Chondrocyte (in vitro differentiated cells): ENCODE results near the gene PAX2. TPM values are rescaled to one million over a fixed set of nuclear protein-coding genes. Genes with fewer than 3 reads are reported as not detected.

Source experiments
- DNase-seq: peaks from one replicate; pipeline ENCODE4 v3.0.0; 2021; ENCODE audit warnings: mixed read lengths, low spot score
- H3K27ac Mint-ChIP-seq: one replicate; pipeline ENCODE4 v1.8.0; 2021; ENCODE audit warnings: mild to moderate bottlenecking, moderate library complexity, mixed read lengths; ENCODE audit not compliant: unreplicated experiment
- H3K27me3 Mint-ChIP-seq: 2 replicates; pipeline ENCODE4 v1.8.0; 2021; ENCODE audit warnings: low read depth, mixed read lengths
- H3K36me3 Mint-ChIP-seq: 2 replicates; pipeline ENCODE4 v1.8.0; 2021; ENCODE audit warnings: low read depth, mixed read lengths
- H3K4me1 Mint-ChIP-seq: 2 replicates; pipeline ENCODE4 v1.8.0; 2021; ENCODE audit warnings: low read depth, mild to moderate bottlenecking, mixed read lengths
- H3K4me3 Mint-ChIP-seq: one replicate; pipeline ENCODE4 v1.8.0; 2021; ENCODE audit warnings: mild to moderate bottlenecking, moderate library complexity, mixed read lengths; ENCODE audit not compliant: unreplicated experiment
- H3K9me3 Mint-ChIP-seq: 2 replicates; pipeline ENCODE4 v1.8.0; 2021; ENCODE audit warnings: low read depth, mixed read lengths
- CTCF ChIP-seq: fragments of 200-600 bp; sonication (generic); IDR thresholded peaks from 2 replicates; pipeline ENCODE4 v1.5.0; 2021; ENCODE audit warnings: antibody characterized with exemption, mild to moderate bottlenecking, moderate library complexity
- total RNA-seq: library from RNA; stranded (reverse); gene quantifications from 3 replicates; pipeline ENCODE4 v1.2.1, GENCODE V29; 2021

The PAX2 gene
- total RNA-seq, 1 donor from 2014 or later = 0.62 TPM

DNA sequence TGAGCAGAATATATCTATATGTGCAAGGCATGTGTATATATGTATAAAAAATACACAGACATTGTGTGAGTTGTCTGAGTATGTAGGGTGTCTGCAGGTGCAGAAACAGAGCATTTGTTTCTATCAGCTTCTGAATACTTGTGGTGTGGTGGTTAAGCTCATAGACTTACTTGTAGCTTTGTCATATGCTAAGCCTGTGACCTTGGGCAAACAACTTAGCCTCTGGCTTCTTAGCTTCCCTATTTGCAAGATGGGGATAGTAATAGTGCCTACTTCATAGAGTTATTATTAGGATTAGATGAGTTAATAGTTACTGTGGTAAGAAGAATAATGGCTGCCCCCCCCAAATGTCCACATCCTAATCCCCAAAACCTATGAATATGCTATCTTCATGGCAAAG lies 28.2 kb upstream of the PAX2 start:
- TF ChIP-seq CTCF = no peak
- Mint-ChIP-seq H3K27me3 (peaks cover 70% of the 10 kb centered on the region), H3K27ac (no peak overlapping the region), H3K4me1 (peaks cover 7% of the 10 kb centered on the region), H3K4me3 (no peak overlapping the region), H3K36me3 (peaks cover 5% of the 10 kb centered on the region), H3K9me3 (no peaks in the 10 kb centered on the region)
- DNase-seq = no peak

DNA sequence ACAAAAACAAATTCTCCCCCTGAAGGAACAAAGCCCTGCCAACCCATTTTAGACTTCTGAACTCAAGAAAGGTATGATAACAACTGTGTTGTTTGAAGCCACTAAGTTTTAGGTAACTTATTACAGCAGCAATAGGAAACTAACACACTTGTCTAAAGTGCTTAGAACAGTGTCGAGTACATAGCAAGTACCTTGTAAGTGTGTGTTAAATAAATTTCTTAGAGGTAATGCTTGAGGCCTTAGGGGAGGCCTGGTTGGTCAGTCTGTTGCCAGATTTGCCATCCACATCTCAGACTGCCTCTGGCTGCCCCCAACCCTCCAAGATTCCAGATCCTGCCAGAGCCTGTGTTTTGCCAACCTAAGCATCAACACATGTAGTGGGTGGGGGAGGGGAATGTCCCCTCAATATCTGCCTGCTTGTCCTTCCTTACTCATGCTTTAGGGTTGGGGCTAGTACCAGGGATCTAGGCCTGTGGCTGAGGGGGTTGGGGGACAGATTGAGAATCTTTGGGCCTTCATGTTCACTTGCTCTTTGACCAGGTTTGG lies 27.1 kb upstream of the PAX2 start:
- Mint-ChIP-seq H3K4me1 (peaks cover 4% of the 10 kb centered on the region), H3K4me3 (no peak overlapping the region), H3K9me3 (no peaks in the 10 kb centered on the region), H3K36me3 (peaks cover 5% of the 10 kb centered on the region), H3K27me3 (peaks cover 65% of the 10 kb centered on the region), H3K27ac (no peak overlapping the region)
- DNase-seq = no peak
- no peak for TF ChIP-seq CTCF

DNA sequence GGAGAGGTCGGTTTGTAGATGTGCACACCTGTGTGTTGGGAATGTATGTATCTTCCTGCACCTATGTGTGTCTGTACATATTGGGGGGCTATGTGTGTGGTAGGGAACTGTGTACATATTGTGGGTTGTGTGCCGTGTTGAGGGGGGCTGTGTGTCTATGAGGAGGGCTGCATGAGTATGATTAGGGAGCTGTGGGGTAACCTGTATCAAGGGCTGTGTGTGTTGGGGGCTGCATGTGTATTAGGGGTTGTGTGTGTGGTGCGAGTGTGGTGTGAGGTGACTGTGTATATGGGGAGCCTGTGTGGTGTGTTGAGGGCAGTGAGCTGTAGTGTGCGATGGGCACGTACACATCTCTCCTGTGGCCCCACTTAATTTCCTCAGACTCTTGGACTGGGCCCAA lies 22.2 kb upstream of the PAX2 start:
- Mint-ChIP-seq H3K27ac (no peak overlapping the region), H3K36me3 (no peaks in the 10 kb centered on the region), H3K27me3 (peaks cover 60% of the 10 kb centered on the region), H3K4me1 (peaks cover 7% of the 10 kb centered on the region), H3K4me3 (no peak overlapping the region), H3K9me3 (no peaks in the 10 kb centered on the region)
- DNase-seq = no peak
- TF ChIP-seq CTCF = no peak

GRCh38 chr10:100723770-100724530 lies 21.4 kb upstream of the PAX2 start:
- TF ChIP-seq CTCF = no peak
- peaks cover 13% of the 10 kb centered on the region for H3K4me1 Mint-ChIP-seq
- no peak overlapping the region for H3K27ac Mint-ChIP-seq
- peak overlapping the region; percentile 10 for H3K4me3 Mint-ChIP-seq
- H3K9me3 Mint-ChIP-seq = no peaks in the 10 kb centered on the region
- no peaks in the 10 kb centered on the region for H3K36me3 Mint-ChIP-seq
- DNase-seq = no peak
- H3K27me3 Mint-ChIP-seq = peaks cover 64% of the 10 kb centered on the region

DNA sequence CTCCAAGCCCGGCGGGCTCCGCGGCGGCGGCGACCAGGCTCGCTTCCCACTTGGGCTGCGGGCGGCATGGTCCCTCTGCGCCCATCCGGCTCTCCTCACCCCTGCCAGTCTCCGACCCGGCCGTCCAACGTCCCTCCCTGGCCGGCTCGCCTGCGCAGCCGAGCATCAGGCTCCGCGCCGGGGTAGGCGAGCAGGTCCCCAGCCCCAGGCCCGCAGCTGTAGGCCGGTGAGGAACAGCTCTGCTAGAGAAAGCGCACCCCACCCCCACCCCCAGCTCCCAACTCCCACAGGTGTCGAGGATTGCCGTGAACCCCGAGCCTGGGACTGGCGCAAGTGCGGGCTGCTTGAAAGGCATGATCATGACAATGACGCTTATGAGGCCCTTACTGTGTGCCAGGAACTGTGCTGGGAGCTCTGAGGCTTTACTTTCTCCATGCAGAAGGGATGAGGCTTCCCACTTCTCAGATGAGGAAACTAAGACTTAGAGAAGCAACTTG lies 20.8 kb upstream of the PAX2 start:
- Mint-ChIP-seq H3K27ac (no peak overlapping the region), H3K4me1 (peaks cover 19% of the 10 kb centered on the region), H3K4me3 (no peak overlapping the region), H3K36me3 (no peaks in the 10 kb centered on the region), H3K9me3 (no peaks in the 10 kb centered on the region), H3K27me3 (peaks cover 64% of the 10 kb centered on the region)
- no peak for TF ChIP-seq CTCF
- no peak for DNase-seq
